Medulla oblongata (tissue), 1 donor: Measurements from ENCODE around the gene CCDC188.

Source experiments
- DNase-seq: peaks from one replicate; pipeline ENCODE4 v3.0.0-alpha.2; 2015; ENCODE audit errors: extremely low spot score

Gene CCDC188

GRCh38 chr22:20184501-20185165, 33.8 kb upstream of the CCDC188 start:
- DNase-seq: no peak

- no peak for DNase-seq
Observed at GRCh38 chr22:20183823-20184222, 33.0 kb upstream of the CCDC188 start.

- DNase-seq: no peak
Observed at GRCh38 chr22:20183101-20183500, 32.2 kb upstream of the CCDC188 start.

- no peak for DNase-seq
Observed at GRCh38 chr22:20182365-20182764, 31.5 kb upstream of the CCDC188 start.

- DNase-seq: no peak
Observed at GRCh38 chr22:20181884-20182236, 31.0 kb upstream of the CCDC188 start.

- DNase-seq: no peak
Observed at GRCh38 chr22:20181194-20181883, 30.5 kb upstream of the CCDC188 start.

- no peak for DNase-seq
Observed at GRCh38 chr22:20180640-20181039, 29.8 kb upstream of the CCDC188 start.

GRCh38 chr22:20180245-20180630, 29.4 kb upstream of the CCDC188 start:
- no peak for DNase-seq

- no peak for DNase-seq
Observed at GRCh38 chr22:20179455-20180244, 28.8 kb upstream of the CCDC188 start.

GRCh38 chr22:20178915-20179227, 28.0 kb upstream of the CCDC188 start:
- no peak for DNase-seq

GRCh38 chr22:20178075-20178914, 27.4 kb upstream of the CCDC188 start:
- DNase-seq: no peak

GRCh38 chr22:20177217-20177911, 26.5 kb upstream of the CCDC188 start:
- no peak for DNase-seq

GRCh38 chr22:20176421-20177085, 25.7 kb upstream of the CCDC188 start:
- no peak for DNase-seq

- DNase-seq: no peak
Observed at GRCh38 chr22:20175597-20175900, 24.7 kb upstream of the CCDC188 start.

GRCh38 chr22:20174785-20175596, 24.1 kb upstream of the CCDC188 start:
- no peak for DNase-seq

GRCh38 chr22:20173772-20174171, 22.9 kb upstream of the CCDC188 start:
- no peak for DNase-seq

GRCh38 chr22:20173246-20173645, 22.4 kb upstream of the CCDC188 start:
- no peak for DNase-seq

- no peak for DNase-seq
Observed at GRCh38 chr22:20172141-20172613, 21.3 kb upstream of the CCDC188 start.

GRCh38 chr22:20171288-20172140, 20.7 kb upstream of the CCDC188 start:
- no peak for DNase-seq
